GM23248 (cell line): ENCODE data around the gene KLF4.

ENCODE experiments used
- EZH2 ChIP-seq: fragments of 200-600 bp; sonication (generic); IDR thresholded peaks from 2 replicates; pipeline ENCODE4 v1.6.1; 2018; ENCODE audit warnings: antibody characterized with exemption, mild to moderate bottlenecking; ENCODE audit not compliant: insufficient read depth, poor library complexity, severe bottlenecking
- EZH2phosphoT487 ChIP-seq: fragments of 200-600 bp; sonication (generic); IDR thresholded peaks from 2 replicates; pipeline ENCODE4 v1.6.1; 2018; ENCODE audit warnings: antibody characterized with exemption, moderate library complexity, mild to moderate bottlenecking, low read depth; ENCODE audit not compliant: insufficient read depth

DNA sequence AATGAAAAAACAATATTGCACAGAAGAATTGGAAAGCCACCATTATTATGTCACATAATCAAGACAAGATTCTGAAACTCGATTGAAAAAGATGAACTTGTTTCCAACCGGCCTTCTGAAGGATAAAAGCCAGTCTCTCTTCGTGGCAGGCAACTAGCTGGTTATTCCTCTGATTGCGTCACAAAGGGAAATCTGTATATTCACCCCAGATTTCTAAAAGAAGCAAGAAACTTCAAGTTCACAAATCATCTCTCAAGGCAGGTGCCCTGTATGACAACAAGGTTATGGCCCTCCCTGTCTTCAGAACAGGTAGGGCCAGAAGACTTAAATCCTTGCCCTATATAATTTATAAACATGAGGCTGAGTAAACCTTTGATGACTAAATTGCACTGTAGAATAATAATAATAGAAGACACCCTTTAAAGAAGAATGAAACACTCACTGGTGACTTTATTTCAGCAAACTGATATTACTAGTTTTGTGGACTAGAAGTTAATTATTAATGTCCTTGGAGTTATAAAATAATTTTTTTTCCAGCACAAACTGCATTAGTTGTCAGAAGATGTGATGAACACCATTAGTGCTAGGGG lies 2.9 kb upstream of the KLF4 start:
- TF ChIP-seq EZH2phosphoT487 (no peak), EZH2 (no peak)
